Fibroblast of the aortic adventitia (primary cell): ENCODE results near the gene CCDC192. TPM values are rescaled to one million over a fixed set of nuclear protein-coding genes. Genes with fewer than 3 reads are reported as not detected.

Source experiments
- DNase-seq: peaks from one replicate; pipeline ENCODE4 v3.0.0-alpha.2; 2010; ENCODE audit warnings: low read depth
- H3K4me3 ChIP-seq: 2 replicates; pipeline ENCODE4 v1.5.1; 2011; ENCODE audit warnings: low read depth, mild to moderate bottlenecking, control low read depth, low read length, moderate library complexity
- CTCF ChIP-seq: IDR thresholded peaks from 2 replicates; pipeline ENCODE4 v1.5.1; 2011; ENCODE audit warnings: mild to moderate bottlenecking, low read length, control low read depth, inconsistent platforms; ENCODE audit not compliant: insufficient read depth
- total RNA-seq: library from RNA; depleted of rRNA; stranded (reverse); fragments of >200 nt; gene quantifications from 2 replicates; pipeline ENCODE4 v1.2.3, GENCODE V29; 2012; ENCODE audit warnings: low replicate concordance

The CCDC192 gene
- total RNA-seq, 1 donor = not detected

- no peak overlapping the region for H3K4me3 ChIP-seq
- TF ChIP-seq CTCF = no peak
- no peak for DNase-seq
These were observed 232.2 kb downstream of the CCDC192 start for GRCh38 chr5:127935398-127935797.

GRCh38 chr5:127936439-127936972, 233.3 kb downstream of the CCDC192 start:
- H3K4me3 ChIP-seq = no peak overlapping the region
- no peak for DNase-seq
- TF ChIP-seq CTCF = no peak

GRCh38 chr5:127938746-127939145, 235.6 kb downstream of the CCDC192 start:
- DNase-seq = no peak
- no peak for TF ChIP-seq CTCF

GRCh38 chr5:127940854-127941253, 237.7 kb downstream of the CCDC192 start:
- no peak for DNase-seq
- H3K4me3 ChIP-seq = no peak overlapping the region
- TF ChIP-seq CTCF = no peak

More at GRCh38 chr5:127938746-127939145, 235.6 kb downstream of the CCDC192 start:
- no peak overlapping the region for H3K4me3 ChIP-seq

GRCh38 chr5:127941646-127942045, 238.5 kb downstream of the CCDC192 start:
- DNase-seq = no peak
- no peak for TF ChIP-seq CTCF
- H3K4me3 ChIP-seq = no peak overlapping the region

GRCh38 chr5:127942246-127943060, 239.3 kb downstream of the CCDC192 start:
- no peak for DNase-seq
- no peak for TF ChIP-seq CTCF
- no peak overlapping the region for H3K4me3 ChIP-seq
